ENCODE data around the gene KIFC3. TPM values are rescaled to one million over a fixed set of nuclear protein-coding genes. Genes with fewer than 3 reads are reported as not detected.

The KIFC3 gene
- total RNA-seq, 6 donors from 2014 or later = 82.6 to 340 (median 110) TPM

GRCh38 chr16:57744642-57744903 is 57.7 kb downstream of the KIFC3 start:
- no peak overlapping the region for H3K4me3 ChIP-seq
- TF ChIP-seq POLR2AphosphoS5 (IDR thresholded peaks at IDR 0.05) (no peak), POLR2A (IDR thresholded peaks at IDR 0.05) (no peak), EP300 (IDR thresholded peaks at IDR 0.05) (no peak)
- TF ChIP-seq, protein P1, sequence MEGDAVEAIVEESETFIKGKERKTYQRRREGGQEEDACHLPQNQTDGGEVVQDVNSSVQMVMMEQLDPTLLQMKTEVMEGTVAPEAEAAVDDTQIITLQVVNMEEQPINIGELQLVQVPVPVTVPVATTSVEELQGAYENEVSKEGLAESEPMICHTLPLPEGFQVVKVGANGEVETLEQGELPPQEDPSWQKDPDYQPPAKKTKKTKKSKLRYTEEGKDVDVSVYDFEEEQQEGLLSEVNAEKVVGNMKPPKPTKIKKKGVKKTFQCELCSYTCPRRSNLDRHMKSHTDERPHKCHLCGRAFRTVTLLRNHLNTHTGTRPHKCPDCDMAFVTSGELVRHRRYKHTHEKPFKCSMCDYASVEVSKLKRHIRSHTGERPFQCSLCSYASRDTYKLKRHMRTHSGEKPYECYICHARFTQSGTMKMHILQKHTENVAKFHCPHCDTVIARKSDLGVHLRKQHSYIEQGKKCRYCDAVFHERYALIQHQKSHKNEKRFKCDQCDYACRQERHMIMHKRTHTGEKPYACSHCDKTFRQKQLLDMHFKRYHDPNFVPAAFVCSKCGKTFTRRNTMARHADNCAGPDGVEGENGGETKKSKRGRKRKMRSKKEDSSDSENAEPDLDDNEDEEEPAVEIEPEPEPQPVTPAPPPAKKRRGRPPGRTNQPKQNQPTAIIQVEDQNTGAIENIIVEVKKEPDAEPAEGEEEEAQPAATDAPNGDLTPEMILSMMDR (IDR thresholded peaks at IDR 0.05) = no peak
- H3K36me3 ChIP-seq = peaks cover 0 to 36% (median 12%) of the 10 kb centered on the region in 4 donors
- 83 to 97% methylated on average over 6 of the region's 7 CpGs for WGBS, 2 donors
- no peaks in the 10 kb centered on the region for H3K9me3 ChIP-seq
- H3K4me1 ChIP-seq = no peaks in the 10 kb centered on the region
- DNase-seq (no peak), ATAC-seq (ENCODE audit: low FRiP score in 2 of 2) (no peak)
- H3K27ac ChIP-seq = no peak overlapping the region
- no peaks in the 10 kb centered on the region for H3K27me3 ChIP-seq

GRCh38 chr16:57743886-57744641 is 58.2 kb downstream of the KIFC3 start:
- peak in 1 of 2 donors; percentile 48 for DNase-seq
- H3K4me1 ChIP-seq = no peaks in the 10 kb centered on the region
- H3K27me3 ChIP-seq = no peaks in the 10 kb centered on the region
- WGBS, 2 donors = 93 to 98% methylated on average over 11 to 23 of the region's 23 CpGs
- peaks cover 0 to 36% (median 12%) of the 10 kb centered on the region in 4 donors for H3K36me3 ChIP-seq
- no peaks in the 10 kb centered on the region for H3K9me3 ChIP-seq
- no peak overlapping the region for H3K4me3 ChIP-seq
- no peak for ATAC-seq (ENCODE audit: low FRiP score in 2 of 2)
- TF ChIP-seq EP300 (IDR thresholded peaks at IDR 0.05) (no peak), POLR2A (IDR thresholded peaks at IDR 0.05) (no peak), POLR2AphosphoS5 (IDR thresholded peaks at IDR 0.05) (no peak)
- TF ChIP-seq, protein P1 (IDR thresholded peaks at IDR 0.05) = no peak
- H3K27ac ChIP-seq = no peak overlapping the region

DNA sequence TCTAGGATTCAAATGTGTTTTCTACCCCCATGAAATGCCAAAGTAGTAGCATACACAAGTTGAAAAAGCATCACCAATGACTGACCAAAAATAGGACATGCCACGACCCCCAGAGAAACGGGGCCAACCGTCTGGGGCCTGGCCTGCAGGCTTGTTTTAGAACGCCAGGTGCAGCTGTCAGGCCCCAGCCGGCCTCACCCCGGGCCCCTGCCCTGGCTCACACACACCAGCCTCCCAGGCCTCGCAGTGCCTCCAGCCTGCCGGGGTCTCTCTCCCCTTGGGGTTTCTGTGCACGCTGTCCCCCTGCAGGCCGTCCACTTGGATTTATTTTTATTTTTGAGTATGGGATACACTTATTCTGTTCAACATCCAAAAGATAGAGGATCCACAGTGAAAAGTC is 58.8 kb downstream of the KIFC3 start:
- Histone ChIP-seq H3K4me1 (no peaks in the 10 kb centered on the region), H3K9me3 (no peaks in the 10 kb centered on the region), H3K27ac (no peak overlapping the region), H3K36me3 (peaks cover 0 to 36% (median 11%) of the 10 kb centered on the region in 4 donors), H3K27me3 (no peaks in the 10 kb centered on the region), H3K4me3 (no peak overlapping the region)
- ATAC-seq (ENCODE audit: low FRiP score in 2 of 2) (no peak), DNase-seq (peak in 1 of 2 donors; percentile 68)
- no peak for TF ChIP-seq POLR2AphosphoS5 (IDR thresholded peaks at IDR 0.05)
- TF ChIP-seq, protein P1 (IDR thresholded peaks at IDR 0.05) = no peak
- TF ChIP-seq POLR2A (IDR thresholded peaks at IDR 0.05) = no peak
- TF ChIP-seq EP300 (IDR thresholded peaks at IDR 0.05) = no peak
- WGBS, 2 donors = 92% methylated on average over 7 to 10 of the region's 10 CpGs

DNA sequence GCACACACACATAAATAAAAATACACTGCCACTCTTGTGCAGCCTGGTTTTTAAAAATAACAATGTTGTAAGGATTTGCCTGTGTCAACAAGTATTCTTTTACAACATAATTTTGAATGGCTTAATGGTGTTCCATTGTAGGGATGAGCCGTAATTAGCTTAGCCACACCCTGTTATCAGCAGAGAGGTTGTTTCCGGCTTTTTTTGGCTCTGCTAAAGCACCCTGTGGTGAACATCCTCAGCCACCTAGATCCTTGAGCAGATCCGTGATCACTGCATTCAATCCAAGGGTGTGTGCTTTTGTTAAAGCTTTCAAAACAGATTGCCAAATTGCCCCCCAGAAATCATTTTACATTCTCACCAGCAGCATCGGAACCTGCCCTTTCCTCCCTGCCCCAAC is 59.7 kb downstream of the KIFC3 start:
- no peaks in the 10 kb centered on the region for H3K9me3 ChIP-seq
- ATAC-seq (ENCODE audit: low FRiP score in 2 of 2) = no peak
- DNase-seq = no peak
- WGBS, 2 donors = 83 to 91% methylated on average over 4 of the region's 4 CpGs
- no peak overlapping the region for H3K4me3 ChIP-seq
- TF ChIP-seq EP300 (IDR thresholded peaks at IDR 0.05) (no peak), POLR2A (IDR thresholded peaks at IDR 0.05) (no peak), POLR2AphosphoS5 (IDR thresholded peaks at IDR 0.05) (no peak)
- TF ChIP-seq, protein P1 (IDR thresholded peaks at IDR 0.05) = no peak
- H3K27me3 ChIP-seq = no peaks in the 10 kb centered on the region
- no peaks in the 10 kb centered on the region for H3K4me1 ChIP-seq
- no peak overlapping the region for H3K27ac ChIP-seq
- peaks cover 0 to 32% (median 10%) of the 10 kb centered on the region in 4 donors for H3K36me3 ChIP-seq
